Adipocyte (in vitro differentiated cells): ENCODE results near the gene CFAP74.
A peak's percentile ranks its signal among the peaks of the same experiment; 100 is the strongest.

Experiments
- DNase-seq: peaks from one replicate; pipeline ENCODE4 v3.0.0-alpha.2; 2015; ENCODE audit warnings: low read depth
- H3K27me3 ChIP-seq: replicated peaks from 2 replicates; pipeline ENCODE4 v1.7.0; 2013; ENCODE audit warnings: mild to moderate bottlenecking, low read length, moderate library complexity; ENCODE audit not compliant: control insufficient read depth, insufficient read depth
- H3K36me3 ChIP-seq: 2 replicates; pipeline ENCODE4 v1.7.0; 2013; ENCODE audit warnings: low read length, mild to moderate bottlenecking, moderate library complexity; ENCODE audit not compliant: control insufficient read depth, insufficient read depth, severe bottlenecking
- H3K4me1 ChIP-seq: 2 replicates; pipeline ENCODE4 v1.7.0; 2013; ENCODE audit warnings: mild to moderate bottlenecking, low read length, moderate library complexity; ENCODE audit not compliant: control insufficient read depth, insufficient read depth
- H3K4me3 ChIP-seq: 2 replicates; pipeline ENCODE4 v1.7.0; 2013; ENCODE audit warnings: mild to moderate bottlenecking, low read length, moderate library complexity
- H3K9ac ChIP-seq: 2 replicates; pipeline ENCODE4 v1.7.0; 2013; ENCODE audit warnings: mild to moderate bottlenecking, low read length, moderate library complexity
- H3K9me3 ChIP-seq: 2 replicates; pipeline ENCODE4 v1.7.0; 2013; ENCODE audit warnings: mild to moderate bottlenecking, low read length, moderate library complexity; ENCODE audit not compliant: control insufficient read depth

CFAP74 gene

DNA sequence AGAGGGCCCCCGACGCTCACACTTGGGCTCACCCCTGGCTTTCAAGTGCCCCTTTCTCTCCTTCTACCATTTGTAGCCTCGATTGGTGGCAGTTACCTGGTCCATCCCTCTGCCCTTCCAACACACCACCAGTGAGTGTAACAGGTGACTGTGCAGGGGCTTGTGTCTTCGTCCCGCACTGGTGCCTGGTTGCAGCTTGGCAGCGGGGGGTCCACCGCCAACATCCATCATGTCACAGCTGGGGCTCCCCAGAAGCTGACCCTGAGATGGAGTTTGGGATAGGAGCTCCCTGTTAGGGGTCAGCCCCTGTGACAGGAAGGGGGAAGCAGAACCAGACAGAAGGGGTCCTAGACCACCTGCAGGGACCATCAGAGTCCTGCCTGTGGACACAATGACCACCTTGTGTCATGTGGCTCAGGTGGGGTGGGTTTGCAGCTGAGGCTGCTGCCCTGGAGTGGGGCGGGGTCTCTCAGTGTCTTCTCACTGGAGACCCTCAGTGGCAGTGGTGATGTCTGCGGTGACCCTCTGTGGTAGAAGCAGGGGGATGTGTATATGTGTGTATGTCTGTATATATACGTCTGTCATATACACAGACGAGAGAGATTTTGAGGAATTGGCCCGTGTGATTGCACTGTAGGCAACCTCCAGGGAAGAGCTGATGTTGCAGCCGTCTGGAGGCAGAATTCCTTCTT, 92.1 kb downstream of the CFAP74 start:
- peaks cover 6% of the 10 kb centered on the region for H3K27me3 ChIP-seq
- no peaks in the 10 kb centered on the region for H3K36me3 ChIP-seq
- no peak overlapping the region for H3K4me3 ChIP-seq
- no peak overlapping the region for H3K9ac ChIP-seq
- peaks cover 22% of the 10 kb centered on the region for H3K4me1 ChIP-seq
- no peaks in the 10 kb centered on the region for H3K9me3 ChIP-seq
- no peak for DNase-seq

- no peak for DNase-seq
- Histone ChIP-seq H3K4me3 (no peak overlapping the region), H3K9me3 (no peaks in the 10 kb centered on the region), H3K9ac (no peak overlapping the region), H3K36me3 (no peaks in the 10 kb centered on the region), H3K4me1 (peaks cover 27% of the 10 kb centered on the region), H3K27me3 (peaks cover 3% of the 10 kb centered on the region)
Observed at GRCh38 chr1:1910651-1911331, 92.8 kb downstream of the CFAP74 start.

- Histone ChIP-seq H3K4me3 (peak overlapping the region; percentile 82), H3K27me3 (no peaks in the 10 kb centered on the region), H3K9me3 (no peaks in the 10 kb centered on the region), H3K9ac (peak overlapping the region; percentile 90), H3K4me1 (peaks cover 27% of the 10 kb centered on the region), H3K36me3 (no peaks in the 10 kb centered on the region)
- no peak for DNase-seq
Observed at GRCh38 chr1:1910033-1910465, 93.5 kb downstream of the CFAP74 start.

GRCh38 chr1:1908506-1908791, 95.1 kb downstream of the CFAP74 start:
- Histone ChIP-seq H3K36me3 (no peaks in the 10 kb centered on the region), H3K4me1 (peaks cover 27% of the 10 kb centered on the region), H3K9me3 (no peaks in the 10 kb centered on the region), H3K4me3 (peak overlapping the region; percentile 87), H3K27me3 (no peaks in the 10 kb centered on the region), H3K9ac (peak overlapping the region; percentile 95)
- no peak for DNase-seq

DNA sequence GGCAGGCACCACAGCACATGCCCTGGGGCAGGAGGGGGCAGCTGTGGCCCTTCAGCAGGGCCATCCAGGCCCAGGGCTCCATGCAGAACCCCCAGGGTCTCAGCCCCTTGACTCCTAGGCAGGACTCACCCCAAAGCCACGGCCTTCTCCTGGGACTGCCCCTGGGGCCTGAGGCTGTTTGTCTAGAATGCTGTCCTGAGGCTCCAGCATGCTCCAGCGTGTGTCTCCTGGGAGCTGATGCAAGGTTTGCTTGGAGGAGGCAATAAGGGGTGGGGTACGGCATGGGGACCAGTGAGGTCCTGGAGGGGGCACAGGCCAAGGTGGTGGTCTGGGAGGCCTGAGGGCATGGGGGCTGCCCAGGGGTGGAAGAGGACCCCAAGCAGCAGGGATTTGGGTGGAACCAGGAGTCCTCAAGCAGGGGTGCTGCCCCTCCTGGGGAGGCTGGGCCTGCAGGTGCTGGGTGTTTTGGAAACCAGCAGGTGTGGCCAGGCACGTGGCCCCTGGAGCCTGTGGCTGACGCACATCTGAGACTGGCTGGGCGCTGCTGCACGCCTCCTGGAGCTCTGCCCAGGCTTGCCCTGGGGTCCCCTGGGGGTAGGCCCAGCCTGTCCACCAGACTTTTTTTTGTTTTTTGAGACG, 96.4 kb downstream of the CFAP74 start:
- peak; percentile 64 for DNase-seq
- Histone ChIP-seq H3K9me3 (no peaks in the 10 kb centered on the region), H3K4me1 (peaks cover 27% of the 10 kb centered on the region), H3K27me3 (no peaks in the 10 kb centered on the region), H3K9ac (peak overlapping the region; percentile 67), H3K4me3 (no peak overlapping the region), H3K36me3 (no peaks in the 10 kb centered on the region)

- Histone ChIP-seq H3K9ac (peak overlapping the region; percentile 67), H3K4me1 (peaks cover 27% of the 10 kb centered on the region), H3K4me3 (no peak overlapping the region), H3K9me3 (no peaks in the 10 kb centered on the region), H3K27me3 (no peaks in the 10 kb centered on the region), H3K36me3 (no peaks in the 10 kb centered on the region)
- peak; percentile 96 for DNase-seq
Observed at GRCh38 chr1:1906185-1907097, 97.1 kb downstream of the CFAP74 start.

GRCh38 chr1:1903224-1903623, 100.4 kb downstream of the CFAP74 start:
- Histone ChIP-seq H3K9ac (no peak overlapping the region), H3K27me3 (no peaks in the 10 kb centered on the region), H3K9me3 (no peaks in the 10 kb centered on the region), H3K4me3 (no peak overlapping the region), H3K4me1 (peaks cover 22% of the 10 kb centered on the region), H3K36me3 (no peaks in the 10 kb centered on the region)
- no peak for DNase-seq

GRCh38 chr1:1901641-1902294, 101.8 kb downstream of the CFAP74 start:
- Histone ChIP-seq H3K4me1 (peaks cover 8% of the 10 kb centered on the region), H3K4me3 (no peak overlapping the region), H3K36me3 (no peaks in the 10 kb centered on the region), H3K9me3 (no peaks in the 10 kb centered on the region), H3K9ac (no peak overlapping the region), H3K27me3 (no peaks in the 10 kb centered on the region)
- no peak for DNase-seq

DNA sequence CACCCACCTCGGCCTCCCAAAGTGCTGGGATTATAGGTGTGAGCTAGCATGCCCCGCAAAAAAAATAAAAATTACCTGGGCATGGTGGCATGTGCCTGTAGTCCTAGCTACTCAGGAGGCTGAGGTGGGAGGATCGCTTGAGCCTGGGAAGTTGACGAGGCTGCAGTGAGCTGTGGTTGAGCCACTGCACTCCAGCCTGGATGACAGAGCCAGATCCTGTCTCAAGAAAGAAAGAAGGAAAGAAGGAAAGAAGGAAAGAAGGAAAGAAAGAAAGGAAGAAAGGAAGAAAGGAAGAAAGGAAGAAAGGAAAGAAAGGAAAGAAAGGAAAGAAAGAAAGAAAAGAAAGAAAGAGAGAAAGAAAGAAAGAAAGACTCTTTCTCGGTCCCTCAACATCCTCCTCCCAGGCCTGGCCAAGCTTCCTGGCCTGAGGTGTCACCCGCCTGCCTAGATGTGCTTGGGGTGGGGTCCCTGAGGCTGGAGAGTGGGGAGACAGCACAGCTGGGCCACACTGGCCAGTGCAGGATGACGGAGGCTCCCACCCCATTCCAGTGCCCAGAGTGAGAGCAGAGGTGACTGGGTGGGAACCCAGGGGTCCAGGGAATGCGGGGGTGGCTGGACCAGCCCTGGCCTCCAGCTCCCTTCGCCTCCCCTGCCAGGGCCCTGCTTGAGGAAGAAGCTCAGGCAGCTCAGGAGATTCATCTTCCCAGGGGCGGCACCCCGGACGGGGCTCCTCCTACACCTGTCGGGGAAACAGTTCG, 102.5 kb downstream of the CFAP74 start:
- Histone ChIP-seq H3K27me3 (no peaks in the 10 kb centered on the region), H3K36me3 (no peaks in the 10 kb centered on the region), H3K4me3 (no peak overlapping the region), H3K9me3 (no peaks in the 10 kb centered on the region), H3K4me1 (peaks cover 2% of the 10 kb centered on the region), H3K9ac (no peak overlapping the region)
- DNase-seq = no peak

- Histone ChIP-seq H3K36me3 (no peaks in the 10 kb centered on the region), H3K9me3 (no peaks in the 10 kb centered on the region), H3K9ac (no peak overlapping the region), H3K4me1 (peaks cover 2% of the 10 kb centered on the region), H3K27me3 (no peaks in the 10 kb centered on the region), H3K4me3 (no peak overlapping the region)
- no peak for DNase-seq
Observed at GRCh38 chr1:1899967-1900327, 103.6 kb downstream of the CFAP74 start.
